ENCODE data around the gene GRAMD1B. TPM values are rescaled to one million over a fixed set of nuclear protein-coding genes. Genes with fewer than 3 reads are reported as not detected.

The GRAMD1B gene
- total and polyA plus RNA-seq, 2 experiments from 2014 or later, result 15.5 to 81.5 TPM

DNA sequence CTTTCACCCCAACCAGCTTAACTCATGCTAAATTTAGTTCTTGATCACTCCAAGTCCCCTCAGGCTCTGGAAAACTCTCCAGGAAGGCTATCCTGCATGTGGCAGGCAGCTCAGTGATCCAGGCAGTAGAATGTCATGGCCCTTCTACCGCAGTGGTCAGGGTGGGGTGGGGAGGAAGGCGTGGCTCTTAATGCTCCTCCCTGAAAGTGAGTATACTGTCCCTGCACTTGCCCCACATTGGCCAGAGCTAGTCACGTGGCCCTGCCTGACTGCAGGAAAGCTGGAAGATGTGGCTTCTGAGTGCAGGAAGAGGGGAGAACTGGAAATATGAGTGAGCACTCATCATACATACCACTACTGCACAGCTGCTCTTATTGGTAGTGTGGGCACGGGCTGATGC is 102.1 kb downstream of the GRAMD1B start:
- Histone ChIP-seq H3K4me3 (no peak overlapping the region), H3K4me1 (ENCODE audit: low read depth) (peaks cover 3% of the 10 kb centered on the region), H3K36me3 (no peaks in the 10 kb centered on the region), H3K27me3 (no peaks in the 10 kb centered on the region), H3K27ac (no peak overlapping the region), H3K9me3 (ENCODE audit: low read depth) (no peaks in the 10 kb centered on the region)
- no peak for TF ChIP-seq CTCF (IDR thresholded peaks at IDR 0.05; ENCODE audit: low read depth, low read length)
- no peak for DNase-seq (ENCODE audit: low read depth in 1 of 2, low spot score in 1 of 2)

DNA sequence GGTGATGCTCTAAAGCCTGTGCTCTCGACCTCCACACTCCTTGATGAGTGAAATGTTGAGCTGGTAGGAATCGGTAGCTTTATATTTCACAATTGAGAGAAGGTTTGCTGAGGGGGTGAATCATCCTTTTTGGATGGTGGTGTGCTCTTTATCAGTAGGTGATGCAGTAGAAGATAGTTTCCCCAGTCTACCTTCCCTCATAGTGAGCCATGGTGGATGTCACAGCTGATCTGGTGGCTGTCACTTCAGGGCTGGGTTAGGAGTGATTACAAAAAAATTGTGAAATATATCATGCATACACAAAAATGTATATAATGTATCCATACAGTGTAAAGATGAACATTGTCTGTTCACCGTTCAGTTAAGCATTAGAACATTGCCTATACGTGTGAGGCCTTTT is 105.3 kb downstream of the GRAMD1B start:
- no peak for DNase-seq (ENCODE audit: low read depth in 1 of 2, low spot score in 1 of 2)
- Histone ChIP-seq H3K27ac (no peak overlapping the region), H3K9me3 (ENCODE audit: low read depth) (no peaks in the 10 kb centered on the region), H3K36me3 (no peaks in the 10 kb centered on the region), H3K4me3 (no peak overlapping the region), H3K4me1 (ENCODE audit: low read depth) (peaks cover 3% of the 10 kb centered on the region), H3K27me3 (no peaks in the 10 kb centered on the region)
- TF ChIP-seq CTCF (IDR thresholded peaks at IDR 0.05; ENCODE audit: low read depth, low read length), result no peak

DNA sequence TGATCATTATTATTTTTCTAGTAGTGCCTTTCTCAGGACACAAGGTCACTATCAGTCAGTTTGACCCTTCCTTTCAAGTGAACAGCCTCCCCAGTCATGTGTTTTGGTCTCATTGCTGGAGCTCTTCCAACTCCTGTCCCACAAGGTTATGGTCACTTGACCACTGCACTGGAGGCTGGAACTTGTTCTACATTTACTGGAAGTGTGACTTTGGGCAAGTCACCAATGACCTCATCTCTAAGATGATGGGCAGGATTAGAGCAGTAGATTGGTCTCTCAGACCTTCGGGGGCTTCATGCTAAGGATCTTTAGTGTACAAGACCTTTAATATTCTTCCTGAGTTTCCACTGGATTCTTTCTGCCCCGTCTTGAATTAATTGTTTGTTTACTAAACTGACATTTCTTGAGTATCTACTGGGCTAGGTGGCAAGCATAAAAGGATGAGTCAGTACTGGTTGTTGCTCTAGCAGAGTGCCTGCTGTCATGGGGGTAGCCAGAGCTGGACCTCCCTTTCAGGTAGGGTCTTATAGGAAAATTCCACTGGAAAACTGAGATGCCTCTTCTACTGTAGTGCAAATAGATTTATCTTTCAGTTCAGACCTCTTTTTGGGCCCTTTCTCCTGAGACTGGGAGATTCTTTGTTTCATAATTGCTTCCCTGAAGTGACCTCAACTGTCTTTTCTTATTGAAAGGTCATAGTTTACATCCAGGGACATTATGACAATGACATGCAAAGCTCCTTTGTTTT is 106.8 kb downstream of the GRAMD1B start:
- Histone ChIP-seq H3K9me3 (ENCODE audit: low read depth) (no peaks in the 10 kb centered on the region), H3K4me3 (no peak overlapping the region), H3K4me1 (ENCODE audit: low read depth) (peaks cover 3% of the 10 kb centered on the region), H3K36me3 (no peaks in the 10 kb centered on the region), H3K27ac (no peak overlapping the region), H3K27me3 (no peaks in the 10 kb centered on the region)
- peak; percentile 10 to 20 for DNase-seq (ENCODE audit: low read depth in 1 of 2, low spot score in 1 of 2)
- TF ChIP-seq CTCF (IDR thresholded peaks at IDR 0.05; ENCODE audit: low read depth, low read length), result no peak

- Histone ChIP-seq H3K4me1 (ENCODE audit: low read depth) (no peaks in the 10 kb centered on the region), H3K27ac (no peak overlapping the region), H3K36me3 (no peaks in the 10 kb centered on the region), H3K9me3 (ENCODE audit: low read depth) (no peaks in the 10 kb centered on the region), H3K27me3 (no peaks in the 10 kb centered on the region), H3K4me3 (no peak overlapping the region)
- no peak for TF ChIP-seq CTCF (IDR thresholded peaks at IDR 0.05; ENCODE audit: low read depth, low read length)
- no peak for DNase-seq (ENCODE audit: low read depth in 1 of 2, low spot score in 1 of 2)
Observed at GRCh38 chr11:123537726-123538125, 107.7 kb downstream of the GRAMD1B start.

DNA sequence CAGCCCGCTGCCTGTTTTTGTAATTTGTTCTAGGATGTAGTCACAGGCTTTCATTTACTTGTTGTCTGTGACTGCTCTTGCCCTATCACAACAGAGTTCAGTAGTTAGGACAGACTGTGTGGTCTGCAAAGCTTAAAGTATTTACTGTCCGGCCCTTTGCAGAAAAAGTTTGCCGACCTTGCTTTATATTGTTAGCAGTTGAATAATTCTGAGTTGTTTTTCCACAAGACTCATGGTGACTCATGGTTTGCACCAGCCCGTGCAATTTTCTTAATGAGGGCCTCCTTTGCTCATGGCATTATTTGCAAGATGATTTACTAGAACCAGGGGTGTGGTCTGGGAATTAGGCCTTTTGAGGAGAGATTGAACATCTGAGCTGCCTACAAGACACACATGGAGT is 113.7 kb downstream of the GRAMD1B start:
- no peak overlapping the region for H3K27ac ChIP-seq
- no peak for TF ChIP-seq CTCF (IDR thresholded peaks at IDR 0.05; ENCODE audit: low read depth, low read length)
- H3K36me3 ChIP-seq, result no peaks in the 10 kb centered on the region
- H3K27me3 ChIP-seq, result no peaks in the 10 kb centered on the region
- peaks cover 6% of the 10 kb centered on the region for H3K4me1 ChIP-seq (ENCODE audit: low read depth)
- no peaks in the 10 kb centered on the region for H3K9me3 ChIP-seq (ENCODE audit: low read depth)
- no peak overlapping the region for H3K4me3 ChIP-seq
- peak in 1 of 2 donors; percentile 42 for DNase-seq (ENCODE audit: low read depth in 1 of 2, low spot score in 1 of 2)

Data from cardiac muscle cell (in vitro differentiated cells and primary cell).